ENCODE data around the gene IGHMBP2.

IGHMBP2 gene

GRCh38 chr11:68936676-68937620 lies 33.3 kb downstream of the IGHMBP2 start:
- FAIRE-seq (no peak), DNase-seq (ENCODE audit: extremely low spot score, insufficient read length, low read depth) (no peak)

GRCh38 chr11:68938088-68938487 lies 34.4 kb downstream of the IGHMBP2 start:
- no peak for DNase-seq (ENCODE audit: extremely low spot score, insufficient read length, low read depth)
- FAIRE-seq, result no peak

DNA sequence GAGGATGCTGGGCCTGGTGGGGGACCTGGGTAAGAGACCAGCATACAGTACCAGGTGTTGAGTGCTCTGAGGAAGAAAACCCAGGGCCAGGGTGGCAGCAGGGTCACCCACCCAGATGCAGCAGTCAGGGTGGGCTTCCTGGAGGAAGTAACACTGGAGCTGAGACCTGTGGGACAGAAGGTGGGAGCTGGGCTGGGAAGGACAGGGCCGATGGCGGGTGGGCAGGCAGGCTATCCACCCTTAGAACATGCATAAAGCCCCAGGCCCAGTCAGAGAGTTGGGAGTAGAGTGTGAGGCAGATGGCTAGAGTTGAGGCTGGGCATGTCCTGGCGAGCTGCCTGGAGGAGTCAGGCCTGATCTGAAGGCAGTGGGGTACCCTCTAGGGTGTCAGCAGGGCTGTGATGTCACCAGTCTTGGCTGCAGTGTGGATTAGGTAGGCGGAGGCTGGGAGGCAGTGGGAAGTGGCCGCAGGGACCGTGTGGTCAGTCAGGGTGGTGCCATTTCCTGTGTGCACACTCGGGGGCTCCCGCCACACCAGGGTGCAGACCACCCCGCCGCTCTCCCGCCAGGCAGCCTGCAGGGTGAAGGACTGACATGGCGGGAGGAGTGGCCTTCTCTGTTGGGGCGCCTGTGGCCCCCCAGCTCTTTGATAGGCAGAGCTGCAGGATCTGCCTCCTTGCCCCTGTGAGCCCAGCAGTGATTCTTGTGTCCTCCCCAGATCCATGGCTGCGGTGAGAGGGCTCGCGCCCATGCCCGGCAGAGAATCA lies 35.3 kb downstream of the IGHMBP2 start:
- no peak for DNase-seq (ENCODE audit: extremely low spot score, insufficient read length, low read depth)
- FAIRE-seq, result no peak

DNA sequence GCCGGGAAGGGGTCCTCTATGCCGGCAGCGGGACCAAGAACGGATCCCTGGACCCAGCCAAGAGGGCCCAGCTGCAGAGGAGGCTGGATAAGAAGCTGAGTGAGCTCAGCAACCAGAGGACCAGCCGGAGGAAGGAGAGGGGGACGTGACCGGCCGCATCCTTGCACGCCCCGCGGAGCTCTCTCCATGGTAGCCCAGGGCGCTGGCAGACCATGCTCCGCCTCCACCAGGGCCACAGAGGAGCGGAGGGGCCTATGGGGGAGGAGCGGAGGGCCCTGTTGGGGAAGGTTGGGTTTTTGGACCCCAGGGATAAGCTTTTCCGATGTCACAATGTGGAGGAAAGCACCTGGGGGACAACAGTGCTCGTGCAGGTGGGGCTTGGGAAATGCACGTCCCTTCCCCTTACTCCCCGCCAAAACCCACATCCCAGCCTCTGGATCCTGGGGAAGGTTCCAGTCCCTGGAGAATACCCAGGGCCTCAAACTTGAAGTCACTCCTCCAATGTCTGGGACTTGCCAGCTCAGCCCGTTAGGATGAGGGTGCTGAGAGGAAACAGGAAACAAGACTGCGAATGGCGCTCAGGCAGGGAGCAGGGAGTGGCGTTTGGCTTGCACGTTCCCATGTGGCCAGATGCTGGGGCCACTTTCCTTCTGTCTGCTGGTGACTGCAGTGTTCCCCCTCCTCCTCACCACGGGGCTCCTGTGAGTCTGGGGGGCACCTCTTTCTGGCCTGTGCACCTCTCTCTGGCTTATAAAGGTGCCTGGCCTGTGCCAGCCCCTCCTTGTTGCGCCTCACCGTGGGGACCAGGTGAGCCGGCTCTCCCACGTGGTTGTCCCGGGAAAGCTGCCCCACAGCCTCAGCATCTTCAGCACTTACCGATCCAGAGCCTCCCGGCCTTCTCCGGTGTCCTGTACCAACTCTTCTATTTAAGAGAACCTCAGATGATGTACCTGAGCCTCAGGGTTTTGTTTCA lies 36.2 kb downstream of the IGHMBP2 start:
- FAIRE-seq, result no peak
- no peak for DNase-seq (ENCODE audit: extremely low spot score, insufficient read length, low read depth)

DNA sequence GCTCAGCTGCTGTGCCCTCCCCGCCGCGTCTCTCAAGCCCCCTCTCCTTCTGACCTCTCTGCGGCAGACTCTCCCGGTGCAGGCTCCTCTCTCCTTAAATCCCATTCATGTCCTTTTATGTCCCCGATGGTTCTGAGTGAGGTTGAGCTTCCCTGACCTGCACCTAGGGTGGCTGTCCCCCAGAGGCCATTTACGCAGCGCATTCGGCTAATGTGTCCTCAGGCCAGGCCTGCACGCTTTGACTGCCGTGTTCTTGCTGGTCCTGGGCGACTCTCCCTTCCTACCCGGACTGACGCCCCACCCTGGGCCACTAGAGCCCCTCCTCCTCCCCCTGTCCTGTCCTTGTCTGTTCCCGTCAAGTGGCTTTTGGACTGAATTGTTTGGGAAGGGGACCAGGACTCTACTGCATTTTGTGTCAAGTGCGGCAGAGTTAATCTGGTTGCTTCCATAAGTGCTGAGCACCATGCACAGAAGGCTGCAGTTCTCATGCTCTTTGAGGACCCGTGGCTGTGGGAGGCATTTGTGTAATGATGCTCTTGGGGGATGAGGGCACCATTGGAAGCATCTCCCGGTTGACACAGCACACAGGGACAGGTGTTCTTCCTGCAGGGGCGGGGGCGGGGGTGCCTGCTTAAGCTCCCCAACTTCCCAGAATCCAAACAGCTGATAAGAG lies 37.1 kb downstream of the IGHMBP2 start:
- no peak for DNase-seq (ENCODE audit: extremely low spot score, insufficient read length, low read depth)
- no peak for FAIRE-seq

DNA sequence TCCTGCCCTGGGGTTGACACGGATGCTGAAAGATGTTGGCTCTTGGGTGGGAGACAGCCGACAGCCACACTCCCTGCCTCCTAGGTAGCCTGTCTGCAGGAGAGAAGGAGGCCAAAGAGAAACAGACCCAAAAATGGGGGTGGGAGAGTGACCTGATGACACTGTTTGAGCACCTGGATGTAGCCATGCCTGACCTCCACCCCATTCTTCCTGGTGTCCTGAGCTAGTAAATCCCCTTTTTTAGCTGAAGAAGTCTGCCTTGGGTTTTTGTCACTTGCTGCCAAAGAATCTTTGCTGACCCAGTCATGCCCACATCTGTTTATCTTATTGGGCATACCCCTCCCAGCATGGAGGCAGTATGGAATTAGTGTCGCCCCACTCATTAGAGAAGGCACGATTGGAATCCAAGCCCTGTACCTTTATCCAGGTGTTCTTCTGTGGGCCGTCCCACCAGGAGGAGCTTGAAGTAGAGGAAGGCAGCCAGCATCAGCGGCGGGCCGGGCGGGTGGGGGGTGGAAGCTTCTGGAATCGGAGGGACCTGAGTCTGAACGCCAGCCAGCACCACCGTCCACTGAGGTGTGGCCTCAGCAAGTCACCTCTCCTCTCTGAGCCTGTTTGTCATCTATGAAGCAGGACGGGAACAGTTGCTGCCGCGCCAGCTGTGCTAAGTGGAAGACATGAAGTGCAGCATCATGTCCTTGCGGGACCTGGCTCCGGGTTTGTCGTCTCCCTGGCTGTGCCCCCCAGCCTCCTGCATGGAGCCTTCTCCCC lies 37.8 kb downstream of the IGHMBP2 start:
- DNase-seq (ENCODE audit: extremely low spot score, insufficient read length, low read depth), result no peak
- no peak for FAIRE-seq

GRCh38 chr11:68942095-68942620 lies 38.5 kb downstream of the IGHMBP2 start:
- DNase-seq (ENCODE audit: extremely low spot score, insufficient read length, low read depth) (no peak), FAIRE-seq (no peak)

DNA sequence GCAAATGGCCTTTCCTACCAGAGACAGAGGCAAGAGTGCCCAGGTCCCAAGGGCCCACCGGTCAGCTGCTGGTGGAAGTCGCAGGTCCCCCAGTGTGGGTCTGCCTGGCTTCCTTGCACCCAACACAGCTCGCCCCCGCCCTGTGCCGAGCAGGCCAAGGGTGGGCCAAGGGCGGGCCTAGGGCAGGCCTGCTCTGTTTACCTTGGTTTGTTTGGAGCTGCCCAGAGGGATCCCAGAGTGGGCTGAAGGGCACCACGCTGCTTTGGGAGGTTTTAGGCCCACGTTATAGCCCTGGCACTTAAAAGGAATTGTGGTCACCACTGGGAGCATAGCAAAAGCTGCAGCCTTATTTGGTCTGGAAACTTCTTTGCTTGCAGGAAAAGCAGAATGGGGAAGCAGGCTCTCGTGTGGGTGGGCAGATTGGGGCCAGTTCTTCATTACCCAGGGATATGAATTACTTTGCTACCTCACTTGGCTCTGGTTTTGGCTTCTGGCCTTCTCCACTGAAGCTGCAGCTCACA lies 39.1 kb downstream of the IGHMBP2 start:
- FAIRE-seq (no peak), DNase-seq (ENCODE audit: extremely low spot score, insufficient read length, low read depth) (no peak)

- DNase-seq (ENCODE audit: extremely low spot score, insufficient read length, low read depth), result no peak
Measured at GRCh38 chr11:68946416-68947090, 42.9 kb downstream of the IGHMBP2 start.

GRCh38 chr11:68947151-68947550 lies 43.5 kb downstream of the IGHMBP2 start:
- DNase-seq (ENCODE audit: extremely low spot score, insufficient read length, low read depth) (no peak), FAIRE-seq (no peak)

More at GRCh38 chr11:68946416-68947090, 42.9 kb downstream of the IGHMBP2 start:
- no peak for FAIRE-seq

GRCh38 chr11:68948496-68948895 lies 44.8 kb downstream of the IGHMBP2 start:
- FAIRE-seq, result no peak

DNA sequence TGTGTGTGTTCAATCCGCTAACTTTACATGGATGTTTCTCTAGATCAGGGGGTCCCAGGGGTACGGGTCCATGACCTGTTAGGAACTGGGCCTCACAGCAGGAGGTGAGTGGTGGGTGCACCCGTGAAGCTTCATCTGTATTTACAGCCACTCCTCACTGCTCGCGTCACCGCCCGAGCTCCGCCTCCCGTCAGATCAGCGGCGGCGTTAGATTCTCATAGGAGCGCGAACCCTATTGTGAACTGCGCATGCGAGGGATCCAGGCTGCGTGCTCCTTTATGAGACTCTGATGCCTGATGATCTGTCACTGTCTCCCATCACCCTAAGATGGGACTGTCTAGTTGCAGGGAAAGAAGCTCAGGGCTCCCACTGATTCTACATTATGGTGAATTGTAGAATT lies 45.2 kb downstream of the IGHMBP2 start:
- no peak for FAIRE-seq
- DNase-seq (ENCODE audit: extremely low spot score, insufficient read length, low read depth), result no peak

More at GRCh38 chr11:68948496-68948895, 44.8 kb downstream of the IGHMBP2 start:
- DNase-seq (ENCODE audit: extremely low spot score, insufficient read length, low read depth), result no peak

- no peak for DNase-seq (ENCODE audit: extremely low spot score, insufficient read length, low read depth)
- FAIRE-seq, result no peak
Measured at GRCh38 chr11:68950270-68950669, 46.6 kb downstream of the IGHMBP2 start.

DNA sequence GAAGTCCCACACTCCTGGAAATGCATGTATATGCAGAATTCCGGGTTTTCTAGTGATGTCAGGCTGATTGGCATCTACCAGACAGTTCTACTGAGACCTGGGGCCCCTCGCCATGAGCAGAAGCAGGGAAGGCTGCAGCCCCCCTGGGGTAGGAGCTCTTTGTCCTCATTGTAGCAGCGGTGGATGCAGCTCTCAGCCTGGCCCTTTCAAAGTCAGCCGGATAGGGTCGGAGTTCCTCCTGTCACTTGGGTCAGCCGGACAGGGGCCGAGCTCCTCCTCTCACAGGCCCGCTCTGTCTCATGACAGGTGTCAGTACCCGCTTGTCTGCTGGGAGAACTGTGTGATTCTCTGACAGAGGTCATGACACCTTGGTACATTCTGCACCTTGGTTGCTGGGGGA lies 47.1 kb downstream of the IGHMBP2 start:
- DNase-seq (ENCODE audit: extremely low spot score, insufficient read length, low read depth), result no peak
- FAIRE-seq, result no peak

DNA sequence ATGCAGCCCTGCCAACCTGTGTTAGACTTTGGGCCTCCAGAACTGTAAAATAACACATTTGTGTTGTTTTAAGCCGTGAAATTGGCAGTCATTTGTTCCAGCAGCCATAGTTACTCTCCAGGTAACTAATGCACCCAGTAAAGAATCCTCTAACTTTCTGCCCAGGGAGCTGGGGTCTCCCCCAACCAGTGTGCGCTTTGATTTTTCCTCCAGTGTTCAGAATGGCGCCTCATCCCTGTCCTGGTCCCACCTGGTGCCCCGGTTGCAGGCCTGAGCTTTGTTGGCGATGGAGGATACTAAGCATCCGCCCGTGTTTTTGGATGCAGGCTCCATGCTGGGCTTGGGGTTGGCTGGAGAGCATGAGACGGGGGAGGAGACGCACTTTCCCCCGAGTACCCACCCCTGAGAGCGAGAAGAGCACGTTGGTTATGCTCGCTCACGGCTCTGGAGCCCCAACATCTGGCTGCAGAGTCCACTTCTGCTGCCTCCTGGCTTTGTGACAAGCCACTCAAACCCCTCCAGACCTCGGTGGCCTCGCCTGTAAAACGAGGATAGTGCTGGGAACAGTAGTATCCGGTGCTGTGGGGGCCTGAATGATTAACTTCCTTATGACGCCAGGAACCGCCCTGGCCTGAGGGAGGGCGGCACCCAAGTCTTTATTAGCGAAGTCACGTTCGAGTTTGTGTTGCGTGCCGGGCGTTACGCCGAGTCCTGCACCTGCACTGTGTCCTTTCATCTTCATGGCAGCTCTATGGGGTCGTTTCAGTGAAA lies 51.3 kb downstream of the IGHMBP2 start:
- FAIRE-seq (no peak), DNase-seq (ENCODE audit: extremely low spot score, insufficient read length, low read depth) (no peak)

DNA sequence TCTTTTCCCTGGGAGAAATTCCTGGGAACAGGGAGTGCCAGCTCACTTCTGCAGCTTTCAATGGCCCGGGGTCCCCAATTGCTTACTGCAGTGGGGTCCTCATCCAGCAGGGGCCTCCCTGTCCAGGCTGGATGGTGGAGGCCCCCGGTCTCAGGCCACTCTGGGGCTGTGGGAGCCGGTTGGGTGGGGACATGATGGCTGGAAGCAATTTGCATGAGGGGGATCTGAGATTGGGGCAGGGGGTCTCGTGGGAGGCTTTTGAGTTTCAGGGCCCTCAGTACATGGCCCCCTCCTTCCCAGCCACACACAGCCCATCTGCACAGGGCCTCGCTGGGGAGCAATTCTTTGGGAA lies 51.9 kb downstream of the IGHMBP2 start:
- no peak for DNase-seq (ENCODE audit: extremely low spot score, insufficient read length, low read depth)
- FAIRE-seq, result no peak

- no peak for FAIRE-seq
Measured at GRCh38 chr11:68956142-68956541, 52.5 kb downstream of the IGHMBP2 start.

More at GRCh38 chr11:68956142-68956541, 52.5 kb downstream of the IGHMBP2 start:
- no peak for DNase-seq (ENCODE audit: extremely low spot score, insufficient read length, low read depth)

All from GM18507 (cell line).